SK-N-SH (cell line): Measurements from ENCODE around the gene PFKFB3. TPM values are rescaled to one million over a fixed set of nuclear protein-coding genes. Genes with fewer than 3 reads are reported as not detected.

Source experiments
- CTCF ChIA-PET: fragments of 300-600, 350-600 bp; formaldehyde crosslinking; extraction: SDS; loops from one replicate; lab custom pipeline; 2021; lab: Yijun Ruan, JAX
- POLR2A ChIA-PET: fragments of 350-600 bp; sonication (Branson Sonifier 250); formaldehyde crosslinking; extraction: SDS; loops from one replicate; lab custom pipeline; 2020; ENCODE audit warnings: antibody characterized with exemption, inconsistent platforms; lab: Yijun Ruan, JAX
- DNase-seq: peaks from one replicate; pipeline ENCODE4 v3.0.0; 2012
- H2AFZ ChIP-seq: fragments of 200-600 bp; sonication (generic); 2 replicates; pipeline ENCODE4 v1.8.1; 2016; ENCODE audit warnings: antibody characterized with exemption, mild to moderate bottlenecking, low read depth
- H3F3A ChIP-seq: fragments of 200-600 bp; sonication (generic); replicated peaks from 2 replicates; pipeline ENCODE3; 2016; ENCODE audit warnings: antibody characterized with exemption, mild to moderate bottlenecking; ENCODE audit not compliant: insufficient read depth
- H3K27ac ChIP-seq, 2 experiments: fragments of 200-500 bp in 1 of 2; fragments of 200-600 bp in 1 of 2; sonication (Bioruptor generic) in 1 of 2; sonication (generic), shearing (Covaris generic) in 1 of 2; 2 replicates each; pipeline versions ENCODE4 v1.5.1 to v1.6.1; 2014 to 2016; ENCODE audit warnings: low read depth in 2 of 2, inconsistent platforms in 1 of 2, low read length in 1 of 2, mild to moderate bottlenecking in 1 of 2, mixed read lengths in 1 of 2
- H3K27me3 ChIP-seq: fragments of 200-600 bp; sonication (generic), shearing (Covaris generic); 2 replicates; pipeline ENCODE4 v1.6.1; 2016; ENCODE audit warnings: mixed run types; ENCODE audit not compliant: insufficient read depth
- H3K36me3 ChIP-seq, 2 experiments: fragments of 200-500 bp in 1 of 2; fragments of 200-600 bp in 1 of 2; sonication (Bioruptor generic) in 1 of 2; sonication (generic) in 1 of 2; replicated peaks in 1 of 2; 2 replicates each; pipeline versions ENCODE3 to v1.5.1; 2014 to 2016; ENCODE audit warnings: low read length in 1 of 2, mild to moderate bottlenecking in 1 of 2; ENCODE audit not compliant: insufficient read depth in 2 of 2, control insufficient read depth in 1 of 2
- H3K4me1 ChIP-seq, 2 experiments: fragments of 200-500 bp in 1 of 2; fragments of 200-600 bp in 1 of 2; sonication (Bioruptor generic) in 1 of 2; sonication (generic), shearing (Covaris generic) in 1 of 2; 2 replicates each; pipeline versions ENCODE4 v1.5.1 to v1.6.1; 2014 to 2016; ENCODE audit warnings: low read depth in 1 of 2, low read length in 1 of 2, mixed run types in 1 of 2; ENCODE audit not compliant: insufficient read depth in 2 of 2, control insufficient read depth in 1 of 2
- H3K4me2 ChIP-seq: fragments of 200-600 bp; sonication (generic), shearing (Covaris generic); 2 replicates; pipeline ENCODE4 v1.6.1; 2017; ENCODE audit warnings: mixed run types
- H3K4me3 ChIP-seq, 2 experiments: fragments of 200-500 bp in 1 of 2; fragments of 200-600 bp in 1 of 2; sonication (Bioruptor generic) in 1 of 2; sonication (generic), shearing (Covaris generic) in 1 of 2; 2 replicates each; pipeline versions ENCODE4 v1.5.1 to v1.8.1; 2014 to 2016; ENCODE audit warnings: low read depth in 2 of 2, inconsistent platforms in 1 of 2, low read length in 1 of 2, mild to moderate bottlenecking in 1 of 2, mixed read lengths in 1 of 2, moderate library complexity in 1 of 2
- H3K79me2 ChIP-seq: fragments of 200-600 bp; sonication (generic); 2 replicates; pipeline ENCODE4 v1.8.1; 2017; ENCODE audit warnings: mild to moderate bottlenecking; ENCODE audit not compliant: insufficient read depth
- H3K9ac ChIP-seq: fragments of 200-600 bp; sonication (generic); 2 replicates; pipeline ENCODE4 v1.6.1; 2017; ENCODE audit warnings: mixed run types
- H3K9me2 ChIP-seq: fragments of 200-600 bp; sonication (generic); 2 replicates; pipeline ENCODE4 v1.6.1; 2017; ENCODE audit warnings: mixed run types
- H3K9me3 ChIP-seq: fragments of 200-600 bp; sonication (generic); 2 replicates; pipeline ENCODE4 v1.6.1; 2017; ENCODE audit warnings: mixed run types, mild to moderate bottlenecking, moderate library complexity
- H4K20me1 ChIP-seq: fragments of 200-600 bp; sonication (generic); 2 replicates; pipeline ENCODE4 v1.6.1; 2017; ENCODE audit warnings: mild to moderate bottlenecking, mixed run types; ENCODE audit not compliant: insufficient read depth
- ELF1 ChIP-seq: IDR thresholded peaks from 2 replicates; pipeline ENCODE4 v1.4.0; 2012
- EP300 ChIP-seq, 2 experiments: IDR thresholded peaks; 2 replicates each; pipeline versions ENCODE4 v1.4.0 to v1.6.1; 2012; ENCODE audit warnings: borderline replicate concordance in 1 of 2, low read depth in 1 of 2, low read length in 1 of 2
- FOXJ3 ChIP-seq: sonication (generic); formaldehyde crosslinking; IDR thresholded peaks from 2 replicates; pipeline ENCODE4 v1.5.1; 2020; ENCODE audit warnings: mild to moderate bottlenecking, missing genetic modification reagents
- FOXM1 ChIP-seq: IDR thresholded peaks from 2 replicates; pipeline ENCODE4 v1.4.0; 2012; ENCODE audit warnings: low read depth, mild to moderate bottlenecking
- GABPA ChIP-seq: IDR thresholded peaks from 2 replicates; pipeline ENCODE4 v1.4.0; 2012; ENCODE audit warnings: low read depth, mild to moderate bottlenecking
- MXI1 ChIP-seq: IDR thresholded peaks from 2 replicates; pipeline ENCODE4 v1.6.1; 2012; ENCODE audit warnings: mild to moderate bottlenecking, low read depth, low read length, improper control_type of control experiment
- NFIC ChIP-seq: IDR thresholded peaks from 2 replicates; pipeline ENCODE4 v1.4.0; 2012; ENCODE audit warnings: borderline replicate concordance
- RFX5 ChIP-seq: IDR thresholded peaks from 2 replicates; pipeline ENCODE4 v1.6.1; 2012; ENCODE audit warnings: mild to moderate bottlenecking, improper control_type of control experiment, low read length
- SIN3A ChIP-seq: IDR thresholded peaks from 2 replicates; pipeline ENCODE4 v1.6.1; 2012; ENCODE audit warnings: low read depth, mild to moderate bottlenecking, low read length, moderate library complexity, borderline replicate concordance
- TAF1 ChIP-seq: IDR thresholded peaks from 2 replicates; pipeline ENCODE4 v1.6.1; 2012; ENCODE audit warnings: low read depth, mild to moderate bottlenecking, low read length, moderate library complexity, borderline replicate concordance
- TEAD4 ChIP-seq: IDR thresholded peaks from 2 replicates; pipeline ENCODE4 v1.4.0; 2012; ENCODE audit warnings: mild to moderate bottlenecking, borderline replicate concordance; ENCODE audit not compliant: insufficient read depth
- WGBS: methylation state at CpG from one replicate; pipeline ENCODE4 v1.1.6; 2017; ENCODE audit warnings: low lambda C conversion rate; 5-methylcytosine and 5-hydroxymethylcytosine counted together
- polyA plus RNA-seq, 3 experiments: library from polyadenylated mRNA; depleted of rRNA; stranded (reverse); fragments of >200 nt; gene quantifications; 2 replicates each; pipeline ENCODE4 v1.2.3, GENCODE V29; 2012
- TF ChIP-seq, protein P1 (sequence below): fragments of 200-600 bp; sonication (generic); IDR thresholded peaks from 2 replicates; pipeline ENCODE4 v1.6.1; 2017; ENCODE audit warnings: antibody characterized with exemption, mild to moderate bottlenecking, moderate library complexity
- TF ChIP-seq, protein P2 (sequence below): IDR thresholded peaks from 2 replicates; pipeline ENCODE4 v1.6.1; 2012; ENCODE audit warnings: mild to moderate bottlenecking, low read depth, low read length, moderate library complexity
- TF ChIP-seq, protein P3 (sequence below): IDR thresholded peaks from 2 replicates; pipeline ENCODE4 v1.4.0; 2012; ENCODE audit warnings: low read depth
- TF ChIP-seq, protein P4 (sequence below): fragments of 150-350 bp; IDR thresholded peaks from 2 replicates; pipeline ENCODE4 v1.6.1; 2016; ENCODE audit warnings: mild to moderate bottlenecking, low read depth, low read length
- TF ChIP-seq, protein P5 (sequence below): fragments of 150-350 bp; IDR thresholded peaks from 2 replicates; pipeline ENCODE4 v1.6.1; 2017; ENCODE audit warnings: antibody characterized with exemption, low read length, low read depth, borderline replicate concordance
- TF ChIP-seq, protein P6 (sequence below): IDR thresholded peaks from 2 replicates; pipeline ENCODE4 v1.4.0; 2012; ENCODE audit warnings: low read depth, borderline replicate concordance

The PFKFB3 gene
- polyA plus RNA-seq, 1 of the 3 experiments (the other 2 are of a cell fraction), result 59.7 TPM

DNA sequence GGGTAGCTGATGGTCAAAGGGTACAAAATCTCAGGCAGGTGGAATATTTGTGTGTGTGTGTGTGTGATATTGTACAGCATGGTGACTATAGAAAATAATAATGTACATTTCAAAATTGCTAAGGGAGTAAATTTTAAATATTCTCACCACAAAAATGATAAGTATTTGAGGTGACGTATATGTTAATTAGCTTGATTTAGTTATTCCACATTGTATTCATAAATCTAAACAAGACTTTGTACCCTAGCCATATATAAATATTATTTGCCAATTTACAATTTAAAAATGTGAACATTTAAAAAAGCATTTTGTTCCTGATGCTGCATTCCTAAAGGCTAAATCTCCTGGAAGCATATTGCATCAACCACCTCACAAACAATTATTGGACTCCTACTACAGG, 47.0 kb downstream of the PFKFB3 start:
- Histone ChIP-seq H3K9ac (no peak overlapping the region), H3K9me2 (no peaks in the 10 kb centered on the region), H3F3A (peaks cover 4% of the 10 kb centered on the region), H3K9me3 (no peaks in the 10 kb centered on the region), H3K36me3 (no peaks in the 10 kb centered on the region), H2AFZ (no peak overlapping the region), H3K4me2 (no peak overlapping the region), H3K79me2 (no peaks in the 10 kb centered on the region), H3K4me3 (no peak overlapping the region), H3K4me1 (no peaks in the 10 kb centered on the region; a peak in 1 of 4 replicates), H4K20me1 (no peaks in the 10 kb centered on the region), H3K27ac (no peak overlapping the region), H3K27me3 (no peaks in the 10 kb centered on the region)
- DNase-seq, result no peak
- TF ChIP-seq TAF1 (no peak), FOXM1 (no peak), NFIC (no peak), FOXJ3 (CRISPR knock-in tag) (no peak), MXI1 (no peak), TEAD4 (no peak), GABPA (no peak), RFX5 (no peak), EP300 (IDR thresholded peaks at IDR 0.05; ENCODE audit: borderline replicate concordance in 1 of 2, low read depth in 1 of 2, low read length in 1 of 2) (no peak), ELF1 (no peak), SIN3A (no peak)
- TF ChIP-seq, protein P1, sequence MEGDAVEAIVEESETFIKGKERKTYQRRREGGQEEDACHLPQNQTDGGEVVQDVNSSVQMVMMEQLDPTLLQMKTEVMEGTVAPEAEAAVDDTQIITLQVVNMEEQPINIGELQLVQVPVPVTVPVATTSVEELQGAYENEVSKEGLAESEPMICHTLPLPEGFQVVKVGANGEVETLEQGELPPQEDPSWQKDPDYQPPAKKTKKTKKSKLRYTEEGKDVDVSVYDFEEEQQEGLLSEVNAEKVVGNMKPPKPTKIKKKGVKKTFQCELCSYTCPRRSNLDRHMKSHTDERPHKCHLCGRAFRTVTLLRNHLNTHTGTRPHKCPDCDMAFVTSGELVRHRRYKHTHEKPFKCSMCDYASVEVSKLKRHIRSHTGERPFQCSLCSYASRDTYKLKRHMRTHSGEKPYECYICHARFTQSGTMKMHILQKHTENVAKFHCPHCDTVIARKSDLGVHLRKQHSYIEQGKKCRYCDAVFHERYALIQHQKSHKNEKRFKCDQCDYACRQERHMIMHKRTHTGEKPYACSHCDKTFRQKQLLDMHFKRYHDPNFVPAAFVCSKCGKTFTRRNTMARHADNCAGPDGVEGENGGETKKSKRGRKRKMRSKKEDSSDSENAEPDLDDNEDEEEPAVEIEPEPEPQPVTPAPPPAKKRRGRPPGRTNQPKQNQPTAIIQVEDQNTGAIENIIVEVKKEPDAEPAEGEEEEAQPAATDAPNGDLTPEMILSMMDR, result no peak
- TF ChIP-seq, protein P2, sequence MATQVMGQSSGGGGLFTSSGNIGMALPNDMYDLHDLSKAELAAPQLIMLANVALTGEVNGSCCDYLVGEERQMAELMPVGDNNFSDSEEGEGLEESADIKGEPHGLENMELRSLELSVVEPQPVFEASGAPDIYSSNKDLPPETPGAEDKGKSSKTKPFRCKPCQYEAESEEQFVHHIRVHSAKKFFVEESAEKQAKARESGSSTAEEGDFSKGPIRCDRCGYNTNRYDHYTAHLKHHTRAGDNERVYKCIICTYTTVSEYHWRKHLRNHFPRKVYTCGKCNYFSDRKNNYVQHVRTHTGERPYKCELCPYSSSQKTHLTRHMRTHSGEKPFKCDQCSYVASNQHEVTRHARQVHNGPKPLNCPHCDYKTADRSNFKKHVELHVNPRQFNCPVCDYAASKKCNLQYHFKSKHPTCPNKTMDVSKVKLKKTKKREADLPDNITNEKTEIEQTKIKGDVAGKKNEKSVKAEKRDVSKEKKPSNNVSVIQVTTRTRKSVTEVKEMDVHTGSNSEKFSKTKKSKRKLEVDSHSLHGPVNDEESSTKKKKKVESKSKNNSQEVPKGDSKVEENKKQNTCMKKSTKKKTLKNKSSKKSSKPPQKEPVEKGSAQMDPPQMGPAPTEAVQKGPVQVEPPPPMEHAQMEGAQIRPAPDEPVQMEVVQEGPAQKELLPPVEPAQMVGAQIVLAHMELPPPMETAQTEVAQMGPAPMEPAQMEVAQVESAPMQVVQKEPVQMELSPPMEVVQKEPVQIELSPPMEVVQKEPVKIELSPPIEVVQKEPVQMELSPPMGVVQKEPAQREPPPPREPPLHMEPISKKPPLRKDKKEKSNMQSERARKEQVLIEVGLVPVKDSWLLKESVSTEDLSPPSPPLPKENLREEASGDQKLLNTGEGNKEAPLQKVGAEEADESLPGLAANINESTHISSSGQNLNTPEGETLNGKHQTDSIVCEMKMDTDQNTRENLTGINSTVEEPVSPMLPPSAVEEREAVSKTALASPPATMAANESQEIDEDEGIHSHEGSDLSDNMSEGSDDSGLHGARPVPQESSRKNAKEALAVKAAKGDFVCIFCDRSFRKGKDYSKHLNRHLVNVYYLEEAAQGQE, result no peak
- TF ChIP-seq, protein P3, sequence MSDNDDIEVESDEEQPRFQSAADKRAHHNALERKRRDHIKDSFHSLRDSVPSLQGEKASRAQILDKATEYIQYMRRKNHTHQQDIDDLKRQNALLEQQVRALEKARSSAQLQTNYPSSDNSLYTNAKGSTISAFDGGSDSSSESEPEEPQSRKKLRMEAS, result no peak
- TF ChIP-seq, protein P4, sequence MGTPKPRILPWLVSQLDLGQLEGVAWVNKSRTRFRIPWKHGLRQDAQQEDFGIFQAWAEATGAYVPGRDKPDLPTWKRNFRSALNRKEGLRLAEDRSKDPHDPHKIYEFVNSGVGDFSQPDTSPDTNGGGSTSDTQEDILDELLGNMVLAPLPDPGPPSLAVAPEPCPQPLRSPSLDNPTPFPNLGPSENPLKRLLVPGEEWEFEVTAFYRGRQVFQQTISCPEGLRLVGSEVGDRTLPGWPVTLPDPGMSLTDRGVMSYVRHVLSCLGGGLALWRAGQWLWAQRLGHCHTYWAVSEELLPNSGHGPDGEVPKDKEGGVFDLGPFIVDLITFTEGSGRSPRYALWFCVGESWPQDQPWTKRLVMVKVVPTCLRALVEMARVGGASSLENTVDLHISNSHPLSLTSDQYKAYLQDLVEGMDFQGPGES, result no peak
- TF ChIP-seq, protein P5, sequence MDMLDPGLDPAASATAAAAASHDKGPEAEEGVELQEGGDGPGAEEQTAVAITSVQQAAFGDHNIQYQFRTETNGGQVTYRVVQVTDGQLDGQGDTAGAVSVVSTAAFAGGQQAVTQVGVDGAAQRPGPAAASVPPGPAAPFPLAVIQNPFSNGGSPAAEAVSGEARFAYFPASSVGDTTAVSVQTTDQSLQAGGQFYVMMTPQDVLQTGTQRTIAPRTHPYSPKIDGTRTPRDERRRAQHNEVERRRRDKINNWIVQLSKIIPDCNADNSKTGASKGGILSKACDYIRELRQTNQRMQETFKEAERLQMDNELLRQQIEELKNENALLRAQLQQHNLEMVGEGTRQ, result no peak
- TF ChIP-seq, protein P6, sequence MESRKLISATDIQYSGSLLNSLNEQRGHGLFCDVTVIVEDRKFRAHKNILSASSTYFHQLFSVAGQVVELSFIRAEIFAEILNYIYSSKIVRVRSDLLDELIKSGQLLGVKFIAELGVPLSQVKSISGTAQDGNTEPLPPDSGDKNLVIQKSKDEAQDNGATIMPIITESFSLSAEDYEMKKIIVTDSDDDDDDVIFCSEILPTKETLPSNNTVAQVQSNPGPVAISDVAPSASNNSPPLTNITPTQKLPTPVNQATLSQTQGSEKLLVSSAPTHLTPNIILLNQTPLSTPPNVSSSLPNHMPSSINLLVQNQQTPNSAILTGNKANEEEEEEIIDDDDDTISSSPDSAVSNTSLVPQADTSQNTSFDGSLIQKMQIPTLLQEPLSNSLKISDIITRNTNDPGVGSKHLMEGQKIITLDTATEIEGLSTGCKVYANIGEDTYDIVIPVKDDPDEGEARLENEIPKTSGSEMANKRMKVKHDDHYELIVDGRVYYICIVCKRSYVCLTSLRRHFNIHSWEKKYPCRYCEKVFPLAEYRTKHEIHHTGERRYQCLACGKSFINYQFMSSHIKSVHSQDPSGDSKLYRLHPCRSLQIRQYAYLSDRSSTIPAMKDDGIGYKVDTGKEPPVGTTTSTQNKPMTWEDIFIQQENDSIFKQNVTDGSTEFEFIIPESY, result no peak
- ChIA-PET POLR2A (no interaction called here), CTCF (no interaction called here)
- 93% methylated on average over 1 of the region's 1 CpG for WGBS
